A549 (cell line): ENCODE results near the gene KCNA5.

ENCODE experiments used
- CTCF ChIP-seq: fragments of >200 bp; sonication (Bioruptor Twin); formaldehyde crosslinking; IDR thresholded peaks from 3 replicates; pipeline ENCODE4 v1.5.1; 2016
- PHF8 ChIP-seq: fragments of 200-600 bp; sonication (generic); IDR thresholded peaks from 2 replicates; pipeline ENCODE4 v1.6.1; 2016; ENCODE audit warnings: low read depth, mild to moderate bottlenecking, antibody characterized with exemption, moderate library complexity, borderline replicate concordance
- RCOR1 ChIP-seq: fragments of 150-350 bp; IDR thresholded peaks from 2 replicates; pipeline ENCODE4 v1.6.1; 2014; ENCODE audit warnings: antibody characterized with exemption, low read length, low read depth
- RFX5 ChIP-seq: fragments of 450-650 bp; IDR thresholded peaks from 2 replicates; pipeline ENCODE4 v1.7.1; 2014; ENCODE audit warnings: antibody characterized with exemption, mild to moderate bottlenecking, moderate library complexity

DNA sequence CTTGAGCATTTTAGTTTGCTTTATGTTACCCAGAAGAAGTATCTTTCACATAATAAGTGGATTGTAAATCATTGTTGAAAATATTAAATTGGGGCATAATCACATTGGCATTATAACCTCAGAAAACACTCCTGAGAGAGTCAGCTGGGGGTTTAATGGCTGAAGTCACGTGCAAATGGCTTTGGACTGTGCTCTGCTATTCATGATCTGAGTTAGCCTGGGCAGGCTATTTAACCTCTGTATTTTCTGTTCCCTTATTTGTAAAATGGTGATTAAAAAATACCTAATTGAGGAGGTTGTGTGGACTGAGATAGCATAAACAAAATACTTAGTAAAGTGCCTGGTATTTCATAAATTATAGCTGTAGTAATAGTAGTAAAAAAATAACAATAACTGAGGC lies 24.9 kb downstream of the KCNA5 start:
- no peak for TF ChIP-seq CTCF
- no peak for TF ChIP-seq PHF8
- TF ChIP-seq RCOR1, result no peak
- TF ChIP-seq RFX5, result no peak
